NCI-H2107 (cell line): ENCODE measurements around the gene MED13L.
"Not testable (repeated sequence)": the region's sequence is repeated elsewhere in the genome, so short reads cannot be mapped to it uniquely, and the experiment has no call there.

ENCODE experiments used
- DNase-seq: peaks from one replicate; lab custom pipeline; 2025; lab: John Stamatoyannopoulos, UW

The MED13L gene

GRCh38 chr12:116009805-116010204, 267.7 kb downstream of the MED13L start:
- DNase-seq, result no peak

GRCh38 chr12:116006141-116006540, 271.4 kb downstream of the MED13L start:
- no peak for DNase-seq

- no peak for DNase-seq
Measured at GRCh38 chr12:116002890-116003536, 274.5 kb downstream of the MED13L start.

- DNase-seq, result no peak
Measured at GRCh38 chr12:116000252-116000651, 277.2 kb downstream of the MED13L start.

- no peak for DNase-seq
Measured at GRCh38 chr12:115999582-115999981, 277.9 kb downstream of the MED13L start.

DNA sequence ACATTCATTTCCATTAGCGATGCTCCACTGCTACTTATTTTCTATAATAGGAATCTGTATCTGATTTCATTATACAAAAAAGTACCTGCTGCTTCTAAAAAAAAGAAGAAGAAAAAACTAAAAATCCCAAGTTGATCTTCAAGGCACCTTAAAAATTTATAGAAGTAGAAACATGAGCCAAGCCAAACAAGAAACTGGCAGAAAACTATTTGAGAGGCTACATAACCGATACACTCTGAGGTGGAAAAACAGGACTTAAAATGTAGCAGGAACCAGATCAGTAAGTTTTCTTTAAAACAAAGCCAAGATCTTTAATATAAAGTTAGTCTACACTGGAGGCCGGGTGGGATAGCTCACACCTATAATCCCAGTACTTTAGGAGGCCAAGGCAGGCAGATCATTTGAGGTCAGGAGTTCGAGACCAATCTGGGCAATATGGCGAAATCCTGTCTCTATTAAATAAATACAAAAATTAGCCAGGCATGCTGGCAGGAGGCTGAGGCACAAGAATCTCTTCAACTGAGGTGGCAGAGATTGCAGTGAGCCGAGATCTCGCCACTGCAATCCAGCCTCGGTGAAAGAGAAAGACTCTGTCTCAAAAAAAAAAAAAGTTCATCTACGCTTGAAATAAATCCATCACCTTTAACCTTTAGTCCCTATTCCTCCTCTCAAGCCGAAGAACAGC, 278.6 kb downstream of the MED13L start:
- DNase-seq, result no peak

DNA sequence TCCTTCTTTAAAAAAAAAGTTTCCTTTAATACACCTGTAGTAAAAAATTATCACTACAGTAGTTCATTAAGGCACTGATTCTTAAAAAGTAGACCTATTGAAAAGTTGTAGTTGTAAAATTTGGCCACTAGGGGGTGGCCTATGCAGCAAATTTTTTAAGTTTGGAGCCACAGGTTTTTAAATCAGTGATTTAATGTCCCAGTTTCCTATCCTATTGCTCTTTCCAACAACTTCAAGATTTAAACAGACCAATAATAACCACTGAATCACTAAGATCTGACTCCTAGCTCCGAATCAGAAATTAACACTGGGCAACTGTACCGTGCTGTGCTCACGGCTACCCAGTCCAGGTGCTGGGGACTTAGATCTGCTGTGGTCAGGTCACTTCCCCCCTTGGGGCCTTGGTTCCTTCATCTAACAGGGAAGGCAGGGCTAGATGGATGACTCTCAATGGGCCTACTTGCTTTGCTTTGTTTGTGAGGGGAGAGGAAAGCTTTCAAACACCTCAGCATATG, 279.3 kb downstream of the MED13L start:
- DNase-seq, result peak; percentile 28

DNA sequence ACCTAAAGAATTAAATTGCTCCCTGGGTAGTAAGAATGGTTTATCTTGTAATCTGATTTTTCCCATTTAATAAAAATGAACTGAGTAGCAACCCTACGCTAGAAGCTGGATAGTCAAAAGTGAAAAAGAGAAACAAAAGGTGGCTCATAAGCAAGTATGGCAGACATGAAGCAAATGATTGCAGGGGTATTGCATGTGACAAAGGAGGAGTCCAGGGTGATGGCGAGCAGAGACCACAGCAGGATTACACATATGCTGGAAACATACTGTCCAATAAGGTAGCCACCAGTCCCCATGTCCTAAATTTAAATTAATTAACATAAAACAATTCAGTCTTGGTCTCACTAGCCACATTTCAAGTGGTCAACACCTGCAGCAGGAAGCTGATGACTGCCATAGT, 283.8 kb downstream of the MED13L start:
- no peak for DNase-seq

GRCh38 chr12:115990241-115990640, 287.3 kb downstream of the MED13L start:
- DNase-seq, result no peak

DNA sequence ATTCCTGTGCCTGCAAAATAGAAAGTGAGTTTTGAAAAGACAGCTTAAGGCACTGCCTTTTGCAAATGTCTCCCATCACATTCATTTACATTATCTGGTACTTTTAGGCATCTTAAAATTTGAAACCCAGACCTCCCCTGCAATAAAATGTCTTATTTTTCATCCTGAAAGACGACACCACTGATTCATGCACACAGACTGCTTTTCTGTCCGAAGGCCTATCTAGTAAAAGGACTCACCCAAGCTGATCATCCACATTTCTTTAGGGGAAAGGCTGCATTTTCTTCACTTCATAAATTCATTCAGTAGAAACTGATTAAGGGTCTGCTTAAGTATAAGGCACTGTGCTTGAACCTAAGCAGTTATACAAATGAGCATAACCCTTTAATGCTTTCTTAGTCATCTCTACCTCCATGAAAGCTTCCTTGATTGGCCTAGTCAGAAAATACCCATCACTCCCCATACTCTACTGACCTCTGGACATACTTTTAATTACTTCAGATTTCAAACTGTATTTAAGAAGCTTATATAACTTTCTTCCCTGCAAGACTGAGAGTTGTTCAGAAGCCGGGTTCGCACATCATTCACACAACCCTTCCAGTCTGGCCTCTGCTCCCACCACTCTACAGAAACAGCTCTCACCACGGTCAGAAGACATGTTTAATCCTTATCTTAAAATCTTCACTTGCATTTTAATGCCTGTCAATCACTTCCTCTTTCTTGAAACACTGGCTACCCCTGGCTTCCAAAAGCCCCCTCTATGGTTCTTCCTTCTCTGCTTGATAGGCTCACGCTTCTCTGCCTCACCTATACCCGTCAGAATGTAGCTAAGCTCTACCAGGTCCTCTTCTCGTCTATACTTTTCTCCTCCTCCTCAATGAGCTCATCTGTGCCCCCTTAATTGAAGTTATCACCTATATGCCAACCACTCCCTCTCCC, 288.6 kb downstream of the MED13L start:
- no peak for DNase-seq

GRCh38 chr12:115988212-115988611, 289.3 kb downstream of the MED13L start:
- DNase-seq, result no peak

- no peak for DNase-seq
Measured at GRCh38 chr12:115984616-115985015, 292.9 kb downstream of the MED13L start.

- no peak for DNase-seq
Measured at GRCh38 chr12:115983226-115983798, 294.2 kb downstream of the MED13L start.

DNA sequence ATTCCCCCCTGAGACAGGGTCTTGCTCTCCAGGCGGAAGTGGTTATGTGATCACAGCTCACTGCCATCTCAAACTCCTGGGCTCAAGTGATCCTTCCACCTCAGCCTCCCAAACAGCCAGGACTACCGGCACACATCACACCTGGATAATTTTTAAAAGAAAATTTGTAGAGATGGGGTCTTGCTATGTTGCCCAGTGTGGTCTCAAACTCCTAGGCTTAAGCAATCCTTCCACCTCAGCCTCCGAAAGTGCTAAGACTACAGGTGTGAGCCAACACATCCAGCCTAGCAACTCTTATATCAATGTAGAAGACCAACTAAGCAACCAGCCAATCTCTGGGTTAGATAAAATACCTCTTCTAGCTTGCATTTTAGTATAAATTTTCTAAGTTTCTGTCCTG, 297.2 kb downstream of the MED13L start:
- no peak for DNase-seq

DNA sequence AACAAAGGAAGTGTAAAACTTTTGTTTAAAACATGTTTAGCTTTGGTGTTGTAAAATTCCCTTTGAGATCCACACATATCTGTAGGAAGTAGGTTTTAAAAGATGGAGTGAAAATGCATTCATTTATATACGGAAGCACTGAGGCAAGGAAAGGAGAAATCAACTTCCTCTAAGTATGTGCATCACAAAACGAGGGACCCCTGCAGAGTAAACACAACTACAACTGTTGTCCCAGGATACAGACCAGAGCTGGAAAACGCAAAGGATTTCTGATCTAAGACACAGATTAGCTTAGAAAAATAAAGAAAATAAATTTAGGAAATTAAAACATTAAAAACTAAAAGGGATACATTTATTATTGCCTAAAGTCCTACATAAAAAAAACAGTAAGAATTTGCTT, 297.6 kb downstream of the MED13L start:
- no peak for DNase-seq

- no peak for DNase-seq
Measured at GRCh38 chr12:115979351-115979750, 298.1 kb downstream of the MED13L start.

DNA sequence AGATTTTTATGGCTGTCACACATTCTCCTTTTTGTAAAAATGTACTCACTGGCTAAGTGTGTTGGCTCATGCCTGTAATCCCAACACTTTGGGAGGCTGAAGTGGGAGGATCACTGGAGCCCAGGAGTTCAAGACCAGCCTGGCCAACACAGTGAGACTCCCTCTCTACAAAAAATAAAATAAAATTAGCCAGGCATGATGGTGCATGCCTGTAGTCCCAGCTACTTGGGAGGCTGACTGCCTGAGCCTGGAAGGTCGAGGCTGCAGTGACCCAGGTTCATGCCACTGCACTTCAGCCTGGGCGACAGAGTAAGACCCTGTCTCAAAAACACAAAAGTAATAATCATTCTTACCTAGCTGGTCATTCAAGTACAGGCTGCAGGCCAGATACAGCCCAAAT, 300.7 kb downstream of the MED13L start:
- not testable (repeated sequence) for DNase-seq

DNA sequence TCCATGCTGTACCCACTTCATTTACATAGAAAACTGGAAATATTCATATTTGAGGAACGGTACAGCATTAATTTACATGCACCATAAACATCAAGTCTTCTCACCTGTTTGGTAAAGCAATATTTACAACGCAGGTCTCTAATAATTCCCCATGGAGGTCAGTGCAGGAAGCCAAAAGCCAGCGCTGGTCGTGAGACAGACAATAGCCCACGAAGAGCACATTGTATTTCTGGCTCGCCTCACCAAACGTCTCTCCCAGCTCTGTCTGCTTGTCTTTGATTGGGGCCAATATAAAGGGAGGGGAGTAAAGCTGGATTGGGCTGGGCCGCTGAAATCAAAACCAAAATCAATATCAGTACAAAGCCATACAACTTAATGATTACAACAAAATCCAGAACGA, 302.1 kb downstream of the MED13L start:
- no peak for DNase-seq

DNA sequence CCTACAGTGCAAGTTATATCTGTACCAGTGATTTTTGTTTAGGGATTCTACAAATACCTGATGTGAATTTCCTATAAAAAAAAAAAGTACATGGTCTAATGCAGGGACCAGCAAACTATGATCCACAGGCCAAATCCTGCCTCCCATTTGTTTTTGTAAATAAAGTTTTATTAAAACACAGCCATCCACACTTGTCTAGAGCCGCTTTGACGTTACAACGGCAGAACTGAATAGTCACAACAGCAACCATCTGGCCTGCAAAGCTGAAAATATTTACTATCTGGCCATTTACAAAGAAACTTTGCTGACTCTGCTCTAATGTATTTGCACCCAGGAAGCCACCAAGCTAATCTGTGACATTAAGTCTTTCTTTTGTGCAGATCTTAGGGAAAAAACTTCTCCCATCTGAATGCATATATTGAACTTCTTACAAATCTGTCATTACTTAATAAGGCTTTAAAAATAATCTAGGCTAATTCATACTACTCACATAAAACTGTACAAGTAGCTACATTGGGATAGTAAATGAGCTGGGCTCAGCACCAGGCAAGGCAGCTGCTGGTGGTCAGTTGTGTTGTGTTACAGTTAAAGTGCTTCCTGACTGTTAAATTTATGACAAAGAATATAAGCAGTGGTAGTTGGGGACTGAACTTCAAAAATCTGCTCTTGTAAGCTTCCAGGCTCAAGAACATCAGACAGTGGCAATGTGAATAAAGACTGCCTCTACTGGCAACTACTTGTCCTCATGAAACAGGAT, 303.3 kb downstream of the MED13L start:
- no peak for DNase-seq

DNA sequence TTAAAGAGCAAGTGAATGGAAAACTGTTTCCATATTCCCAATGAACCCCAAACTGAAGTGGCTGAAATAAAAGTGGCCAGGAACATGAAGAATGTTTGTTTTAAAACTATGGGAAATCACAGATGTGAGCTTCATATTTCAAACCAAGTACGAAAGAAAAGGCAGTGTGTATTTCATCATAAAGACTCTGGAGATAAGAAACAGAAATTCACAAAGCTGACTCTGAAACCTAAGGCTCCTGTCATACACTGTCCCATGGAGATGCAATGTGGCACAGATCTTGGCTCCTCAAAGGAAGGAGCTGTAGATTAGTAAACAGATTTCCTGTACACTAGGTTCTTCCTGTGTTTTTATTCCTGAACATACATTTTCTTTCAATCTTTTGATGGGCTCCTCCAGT, 304.4 kb downstream of the MED13L start:
- DNase-seq, result no peak

- no peak for DNase-seq
Measured at GRCh38 chr12:115972241-115972640, 305.3 kb downstream of the MED13L start.
